Left forelimb (tissue), 1 donor: ENCODE data around the gene C5orf46.

Experiments
- DNase-seq: peaks from one replicate; pipeline ENCODE4 v3.0.0-alpha.2; 2018; ENCODE audit warnings: low spot score

The C5orf46 gene

DNA sequence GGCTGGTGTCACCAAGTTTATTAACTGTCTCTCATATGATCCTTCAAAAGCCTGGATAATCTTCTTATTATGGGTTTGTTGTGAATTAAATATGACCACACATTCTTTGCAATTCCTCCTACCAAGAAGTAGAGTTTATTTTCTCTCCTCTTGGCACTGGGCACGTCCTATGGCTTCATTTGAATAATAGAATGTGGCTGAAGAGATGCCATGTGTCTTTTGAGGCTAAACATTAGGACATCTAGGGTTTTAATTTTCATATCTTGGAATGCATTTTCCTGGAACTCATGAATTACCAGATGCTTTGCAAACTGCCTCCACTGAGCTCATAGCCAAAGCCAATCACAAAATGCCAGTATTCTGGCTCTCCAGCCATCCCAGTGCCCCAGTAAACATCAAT, 47.8 kb downstream of the C5orf46 start:
- no peak for DNase-seq

DNA sequence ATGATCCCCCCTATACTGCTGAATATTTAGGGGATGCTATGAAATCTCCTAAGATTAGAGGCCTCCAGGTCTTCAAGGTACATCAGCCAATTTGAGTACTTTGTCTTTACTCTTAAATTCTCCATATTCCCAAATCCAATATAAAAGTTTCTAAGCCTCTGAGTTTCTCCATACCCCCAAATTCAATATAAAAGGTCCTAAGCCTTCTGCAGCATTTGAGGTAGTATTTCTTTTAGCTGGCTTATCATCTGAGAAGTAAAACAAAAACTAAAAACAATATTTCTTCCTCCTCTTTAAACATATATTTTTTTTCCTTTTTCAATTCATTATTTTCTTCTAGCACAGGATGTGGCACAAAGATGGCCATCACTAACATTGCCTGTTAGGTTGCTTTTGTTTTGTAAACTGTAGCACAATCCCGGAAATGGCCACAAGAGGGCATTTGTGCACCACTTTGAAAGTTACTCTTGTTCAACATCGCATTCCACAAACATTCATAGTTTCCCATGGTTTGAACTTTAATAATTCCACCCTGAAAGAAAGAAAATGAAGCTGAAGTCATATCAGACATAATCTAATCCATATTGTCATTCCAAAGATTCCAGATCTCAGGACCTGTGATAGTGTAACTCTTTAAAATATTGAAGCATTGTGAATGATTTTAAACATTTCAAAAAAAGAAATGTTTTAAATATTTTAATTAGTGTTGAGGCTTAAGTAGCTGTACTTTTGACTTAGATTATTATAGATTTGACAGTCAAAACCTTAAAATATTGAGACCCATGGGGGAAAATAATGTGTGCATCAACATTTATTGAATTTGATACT, 48.8 kb downstream of the C5orf46 start:
- no peak for DNase-seq

DNA sequence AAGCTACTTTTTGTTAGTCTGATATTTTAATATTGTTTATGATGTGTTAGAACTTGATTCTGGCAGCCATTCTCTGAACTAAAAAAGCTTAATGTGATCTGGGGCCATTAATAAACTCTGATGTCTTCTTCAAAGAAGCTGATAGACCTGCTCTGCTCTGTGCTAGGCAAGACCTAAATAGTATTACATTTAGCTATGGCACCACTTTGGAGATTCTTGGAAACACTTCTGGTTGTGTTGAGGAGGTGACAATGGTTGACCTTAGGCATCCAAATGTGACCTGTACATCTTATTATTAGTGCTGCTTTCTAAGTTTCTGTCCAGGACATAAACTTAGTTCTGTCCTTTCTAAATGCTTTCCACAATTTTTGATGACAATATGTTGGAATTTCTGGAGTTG, 49.5 kb downstream of the C5orf46 start:
- no peak for DNase-seq

GRCh38 chr5:147855774-147856069, 50.6 kb downstream of the C5orf46 start:
- no peak for DNase-seq

GRCh38 chr5:147854894-147855773, 51.2 kb downstream of the C5orf46 start:
- no peak for DNase-seq

DNA sequence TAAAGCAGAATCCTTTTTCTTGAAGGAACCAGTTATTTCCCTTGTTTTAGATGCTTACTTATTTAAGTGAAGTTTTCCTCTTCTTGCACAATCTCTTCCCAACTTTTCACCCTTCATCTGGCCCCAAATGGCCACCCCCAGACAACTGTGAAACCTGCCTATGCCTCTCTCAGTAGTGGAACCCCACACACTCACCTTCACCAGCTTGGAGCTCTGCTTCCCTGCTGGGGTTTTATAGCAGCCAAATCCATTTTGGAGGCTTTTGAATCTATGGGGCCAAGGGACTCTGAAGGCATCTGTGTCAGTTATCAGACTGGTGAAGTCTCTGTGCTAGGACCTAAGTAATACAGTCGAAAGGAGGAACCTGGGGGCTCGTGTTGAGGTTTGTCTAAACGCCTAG, 52.0 kb downstream of the C5orf46 start:
- DNase-seq, result no peak

- DNase-seq, result no peak
These were observed 52.9 kb downstream of the C5orf46 start for GRCh38 chr5:147853372-147853987.

- DNase-seq, result no peak
These were observed 54.0 kb downstream of the C5orf46 start for GRCh38 chr5:147852365-147852764.

GRCh38 chr5:147851578-147851977, 54.8 kb downstream of the C5orf46 start:
- DNase-seq, result no peak

DNA sequence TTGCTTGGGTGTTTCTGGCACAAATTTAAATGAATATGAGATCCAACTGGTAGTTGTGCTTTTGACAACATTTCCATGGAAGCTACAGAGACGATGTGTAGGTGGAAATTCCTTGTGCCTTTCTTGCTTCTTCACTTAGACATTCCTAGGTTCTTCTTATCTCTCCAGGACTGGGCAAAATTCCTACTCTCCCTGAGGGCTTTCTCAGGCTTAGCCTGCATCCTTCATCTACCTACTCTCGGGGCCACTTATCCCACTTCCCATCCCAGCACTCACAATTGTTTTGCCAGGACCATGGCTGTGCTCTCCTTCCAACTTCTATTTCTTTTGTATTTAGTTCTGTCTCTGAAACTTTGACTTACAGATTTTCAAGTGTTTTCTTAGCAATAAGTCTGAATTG, 57.1 kb downstream of the C5orf46 start:
- no peak for DNase-seq

GRCh38 chr5:147845618-147846017, 60.7 kb downstream of the C5orf46 start:
- no peak for DNase-seq

GRCh38 chr5:147844846-147845245, 61.5 kb downstream of the C5orf46 start:
- DNase-seq, result no peak

- no peak for DNase-seq
These were observed 63.5 kb downstream of the C5orf46 start for GRCh38 chr5:147842869-147843268.
